ENCODE results near the gene ZER1. TPM values are rescaled to one million over a fixed set of nuclear protein-coding genes. Genes with fewer than 3 reads are reported as not detected.

Gene ZER1
- total RNA-seq, 1 donor from 2014 or later: 24.2 TPM

- Histone ChIP-seq H3K36me3 (ENCODE audit: control insufficient read depth, insufficient read depth, low read length) (no peaks in the 10 kb centered on the region), H3K4me3 (ENCODE audit: low read depth, low read length) (no peak overlapping the region), H3K27me3 (ENCODE audit: control insufficient read depth, insufficient read depth, low read length) (no peaks in the 10 kb centered on the region)
- no peak for DNase-seq (ENCODE audit: low read depth)
- TF ChIP-seq, protein P1, sequence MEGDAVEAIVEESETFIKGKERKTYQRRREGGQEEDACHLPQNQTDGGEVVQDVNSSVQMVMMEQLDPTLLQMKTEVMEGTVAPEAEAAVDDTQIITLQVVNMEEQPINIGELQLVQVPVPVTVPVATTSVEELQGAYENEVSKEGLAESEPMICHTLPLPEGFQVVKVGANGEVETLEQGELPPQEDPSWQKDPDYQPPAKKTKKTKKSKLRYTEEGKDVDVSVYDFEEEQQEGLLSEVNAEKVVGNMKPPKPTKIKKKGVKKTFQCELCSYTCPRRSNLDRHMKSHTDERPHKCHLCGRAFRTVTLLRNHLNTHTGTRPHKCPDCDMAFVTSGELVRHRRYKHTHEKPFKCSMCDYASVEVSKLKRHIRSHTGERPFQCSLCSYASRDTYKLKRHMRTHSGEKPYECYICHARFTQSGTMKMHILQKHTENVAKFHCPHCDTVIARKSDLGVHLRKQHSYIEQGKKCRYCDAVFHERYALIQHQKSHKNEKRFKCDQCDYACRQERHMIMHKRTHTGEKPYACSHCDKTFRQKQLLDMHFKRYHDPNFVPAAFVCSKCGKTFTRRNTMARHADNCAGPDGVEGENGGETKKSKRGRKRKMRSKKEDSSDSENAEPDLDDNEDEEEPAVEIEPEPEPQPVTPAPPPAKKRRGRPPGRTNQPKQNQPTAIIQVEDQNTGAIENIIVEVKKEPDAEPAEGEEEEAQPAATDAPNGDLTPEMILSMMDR (IDR thresholded peaks at IDR 0.05; ENCODE audit: insufficient read depth, low read length, poor library complexity, severe bottlenecking): no peak
Observed at GRCh38 chr9:128727640-128728248, 44.0 kb downstream of the ZER1 start.

DNA sequence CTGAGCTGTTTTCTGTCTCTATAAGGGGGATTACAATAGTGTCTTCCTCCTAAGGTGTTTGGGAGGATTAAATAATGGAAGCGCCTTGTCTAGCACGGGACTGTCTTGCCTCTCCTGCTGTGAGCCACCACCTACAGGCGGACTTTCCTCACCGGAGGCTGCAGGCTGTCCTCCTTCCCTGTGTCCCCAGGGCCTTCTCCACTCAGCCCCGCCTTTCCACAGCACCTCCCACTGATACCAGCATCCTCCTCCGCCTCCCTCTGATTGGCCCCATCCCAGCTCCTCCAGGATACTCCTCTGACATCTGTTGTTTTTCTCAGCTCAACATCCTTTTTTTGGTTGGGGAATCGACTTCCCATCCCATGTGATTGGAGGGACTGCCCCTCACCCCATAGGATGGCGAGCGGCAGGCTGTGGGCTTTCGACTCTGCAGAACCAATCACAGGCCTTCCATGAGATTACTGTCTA lies 46.9 kb downstream of the ZER1 start:
- Histone ChIP-seq H3K27me3 (ENCODE audit: control insufficient read depth, insufficient read depth, low read length) (no peaks in the 10 kb centered on the region), H3K4me3 (ENCODE audit: low read depth, low read length) (peak overlapping the region; percentile 61), H3K36me3 (ENCODE audit: control insufficient read depth, insufficient read depth, low read length) (no peaks in the 10 kb centered on the region)
- TF ChIP-seq, protein P1 (IDR thresholded peaks at IDR 0.05; ENCODE audit: insufficient read depth, low read length, poor library complexity, severe bottlenecking): no peak
- peak; percentile 18 for DNase-seq (ENCODE audit: low read depth)

DNA sequence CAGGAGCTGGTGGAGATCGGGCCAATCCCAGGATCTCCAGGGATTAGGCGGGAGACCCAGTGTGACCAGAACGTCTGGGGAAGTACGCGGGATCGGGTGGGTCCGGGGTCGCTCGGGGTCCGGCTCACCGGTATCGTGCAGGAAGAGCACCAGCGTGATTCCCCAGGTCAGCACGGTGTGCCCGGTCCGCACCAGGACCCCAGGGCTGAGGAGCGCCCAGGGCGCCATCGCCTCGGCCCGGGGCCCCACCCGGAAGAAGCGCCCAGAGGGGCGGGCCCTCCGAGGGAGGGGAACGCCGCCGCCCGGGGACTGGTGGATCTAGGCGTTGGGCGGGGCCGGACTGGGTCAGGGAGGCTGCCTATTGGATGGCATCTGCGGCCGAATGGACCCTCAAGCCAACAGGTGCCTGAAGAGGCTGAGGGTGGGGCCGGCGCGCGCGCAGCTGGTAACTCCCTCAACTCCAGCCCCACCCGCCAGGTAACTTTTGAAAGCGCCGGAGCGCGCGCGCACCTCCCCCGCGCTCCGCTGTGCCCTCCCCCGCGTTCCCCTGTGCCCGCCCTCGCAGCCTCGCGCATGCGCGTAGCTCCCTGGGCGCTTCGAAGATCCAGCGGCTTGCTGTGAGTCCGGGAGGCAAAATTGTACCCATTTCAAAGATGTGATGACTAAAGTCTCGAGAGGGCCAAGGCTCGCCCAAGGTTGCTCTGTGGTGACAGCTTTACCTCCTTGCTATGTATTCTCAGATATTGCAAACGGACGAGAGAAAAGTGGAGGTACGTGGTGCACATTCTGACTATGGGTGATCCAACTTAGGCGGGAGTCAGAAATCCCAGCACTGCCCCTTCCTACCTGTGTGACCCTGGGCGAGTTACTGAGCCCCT lies 47.6 kb downstream of the ZER1 start, which contains the start of gene ZDHHC12:
Gene ZDHHC12 (minus strand): TSS at position 262 of the 878 bp plus-strand sequence. CDS start 34 bp downstream, at position 228.
- Histone ChIP-seq H3K4me3 (ENCODE audit: low read depth, low read length) (peak within 1 kb of the TSS; percentile 61), H3K27me3 (ENCODE audit: control insufficient read depth, insufficient read depth, low read length) (no peaks in the 10 kb centered on the region), H3K36me3 (ENCODE audit: control insufficient read depth, insufficient read depth, low read length) (no peaks in the 10 kb centered on the region)
- TF ChIP-seq, protein P1 (IDR thresholded peaks at IDR 0.05; ENCODE audit: insufficient read depth, low read length, poor library complexity, severe bottlenecking): no peak
- DNase-seq (ENCODE audit: low read depth): peak; percentile 90

DNA sequence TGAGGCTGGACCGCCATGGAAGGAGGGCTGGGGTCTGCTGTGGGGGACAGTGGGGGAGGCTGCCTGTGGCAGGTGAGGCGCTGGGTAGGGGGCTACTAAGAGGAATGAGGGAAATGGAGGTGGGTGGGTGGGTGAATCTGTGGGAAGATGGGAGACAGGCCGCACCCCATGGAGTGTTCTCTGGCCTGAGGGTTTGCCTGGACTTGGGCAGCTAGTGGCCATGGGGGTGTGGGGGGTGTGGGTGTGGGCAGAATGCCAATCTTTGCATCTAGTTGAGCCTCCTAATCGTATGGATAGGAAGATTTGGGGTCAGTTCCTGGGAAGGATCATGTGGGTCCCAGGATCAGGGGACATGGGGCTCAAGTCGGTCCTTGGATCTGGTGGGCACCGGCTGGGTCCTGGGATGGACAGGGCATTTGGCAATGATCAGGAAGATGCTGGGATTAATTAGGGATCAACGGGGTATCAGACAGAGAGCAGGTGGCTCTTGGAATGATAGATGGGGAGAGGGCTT lies 48.3 kb downstream of the ZER1 start:
- no peaks in the 10 kb centered on the region for H3K36me3 ChIP-seq (ENCODE audit: control insufficient read depth, insufficient read depth, low read length)
- peak overlapping the region; percentile 61 for H3K4me3 ChIP-seq (ENCODE audit: low read depth, low read length)
- DNase-seq (ENCODE audit: low read depth): no peak
- H3K27me3 ChIP-seq (ENCODE audit: control insufficient read depth, insufficient read depth, low read length): no peaks in the 10 kb centered on the region
- TF ChIP-seq, protein P1 (IDR thresholded peaks at IDR 0.05; ENCODE audit: insufficient read depth, low read length, poor library complexity, severe bottlenecking): no peak

- H3K27me3 ChIP-seq (ENCODE audit: control insufficient read depth, insufficient read depth, low read length): no peaks in the 10 kb centered on the region
- TF ChIP-seq, protein P1 (IDR thresholded peaks at IDR 0.05; ENCODE audit: insufficient read depth, low read length, poor library complexity, severe bottlenecking): no peak
- DNase-seq (ENCODE audit: low read depth): no peak
- no peaks in the 10 kb centered on the region for H3K36me3 ChIP-seq (ENCODE audit: control insufficient read depth, insufficient read depth, low read length)
- no peak overlapping the region for H3K4me3 ChIP-seq (ENCODE audit: low read depth, low read length)
Observed at GRCh38 chr9:128722380-128723351, 49.1 kb downstream of the ZER1 start.
